Inflammatory macrophage (primary cell): ENCODE measurements around the gene GRAP2.

Experiments used
- DNase-seq, 2 donors: peaks; one replicate each; pipeline ENCODE4 v3.0.0-alpha.2; 2020 to 2022

GRAP2 gene

DNA sequence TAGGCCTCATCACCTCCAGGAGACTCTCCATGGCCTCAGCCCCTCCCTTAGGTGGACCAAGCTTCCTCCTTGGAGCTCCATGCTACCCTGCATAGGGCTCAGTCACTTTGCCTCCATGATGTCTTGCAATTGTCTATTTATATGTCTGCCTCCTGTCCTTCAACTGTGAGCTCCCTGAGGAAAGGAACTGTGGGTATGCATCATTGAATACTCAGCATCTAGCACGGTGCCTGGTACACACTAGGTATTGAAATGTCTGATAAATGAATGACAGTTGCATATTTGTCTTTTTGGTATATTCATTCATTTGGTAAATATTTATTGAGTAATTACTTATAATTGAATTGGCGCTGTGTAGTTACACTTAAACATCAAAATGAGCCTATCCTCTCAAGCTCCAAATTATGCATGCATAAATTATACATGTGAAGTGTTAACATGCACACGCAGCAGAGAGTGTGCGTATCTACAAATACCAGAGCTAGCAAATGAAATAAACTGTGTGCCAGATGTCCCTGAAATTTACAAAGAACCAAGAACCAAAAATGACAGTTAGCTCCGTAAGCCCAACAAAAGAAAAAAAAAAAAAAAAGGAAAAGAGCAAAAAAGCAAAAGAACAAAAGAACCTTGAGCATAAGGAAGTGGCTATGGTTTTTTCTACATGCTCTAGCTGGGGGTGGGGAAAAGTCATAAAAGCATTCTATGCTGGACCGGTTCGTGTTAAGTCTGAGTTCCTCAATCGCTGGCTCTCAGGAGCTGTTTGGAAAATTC, 25.2 kb downstream of the GRAP2 start:
- DNase-seq, result peak; percentile 17 to 26

DNA sequence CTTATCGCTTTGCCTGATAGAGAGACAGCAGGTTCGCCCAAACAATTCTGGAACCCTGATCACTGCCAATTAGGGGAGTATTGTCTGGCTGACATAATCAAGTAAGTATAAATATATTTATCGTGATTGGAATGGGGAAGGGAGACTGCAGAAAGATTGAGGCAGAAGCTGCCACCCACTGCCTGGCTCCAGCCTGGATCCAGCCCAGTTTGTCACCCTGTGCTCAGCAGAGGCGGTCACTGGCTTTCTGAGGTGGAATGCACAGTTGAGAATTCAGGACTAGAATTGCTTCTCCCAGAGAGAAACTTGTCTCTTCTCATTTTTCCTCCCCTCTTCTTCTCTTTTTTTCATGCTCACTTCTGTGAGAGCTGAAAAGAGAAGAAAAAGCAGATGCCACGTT, 25.9 kb downstream of the GRAP2 start:
- DNase-seq, result no peak

DNA sequence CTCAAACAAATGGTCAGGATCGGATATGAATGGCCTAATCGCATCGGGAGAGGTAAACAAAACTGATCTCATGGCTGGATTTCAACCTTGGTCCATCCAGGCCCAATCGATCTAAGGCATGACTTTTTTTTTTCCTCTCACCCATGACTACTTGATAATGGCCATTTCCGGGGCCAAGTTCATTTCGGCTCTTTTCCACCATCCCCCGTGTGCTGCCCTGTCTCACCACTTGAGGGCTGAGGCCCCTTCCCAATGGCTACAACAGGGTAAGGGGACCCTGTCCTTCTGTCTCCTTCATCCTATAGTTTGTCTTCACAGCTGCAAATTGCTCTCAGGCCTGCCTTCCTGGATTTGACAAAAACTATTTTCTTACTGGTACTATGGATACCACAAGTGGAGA, 26.7 kb downstream of the GRAP2 start:
- DNase-seq, result no peak

DNA sequence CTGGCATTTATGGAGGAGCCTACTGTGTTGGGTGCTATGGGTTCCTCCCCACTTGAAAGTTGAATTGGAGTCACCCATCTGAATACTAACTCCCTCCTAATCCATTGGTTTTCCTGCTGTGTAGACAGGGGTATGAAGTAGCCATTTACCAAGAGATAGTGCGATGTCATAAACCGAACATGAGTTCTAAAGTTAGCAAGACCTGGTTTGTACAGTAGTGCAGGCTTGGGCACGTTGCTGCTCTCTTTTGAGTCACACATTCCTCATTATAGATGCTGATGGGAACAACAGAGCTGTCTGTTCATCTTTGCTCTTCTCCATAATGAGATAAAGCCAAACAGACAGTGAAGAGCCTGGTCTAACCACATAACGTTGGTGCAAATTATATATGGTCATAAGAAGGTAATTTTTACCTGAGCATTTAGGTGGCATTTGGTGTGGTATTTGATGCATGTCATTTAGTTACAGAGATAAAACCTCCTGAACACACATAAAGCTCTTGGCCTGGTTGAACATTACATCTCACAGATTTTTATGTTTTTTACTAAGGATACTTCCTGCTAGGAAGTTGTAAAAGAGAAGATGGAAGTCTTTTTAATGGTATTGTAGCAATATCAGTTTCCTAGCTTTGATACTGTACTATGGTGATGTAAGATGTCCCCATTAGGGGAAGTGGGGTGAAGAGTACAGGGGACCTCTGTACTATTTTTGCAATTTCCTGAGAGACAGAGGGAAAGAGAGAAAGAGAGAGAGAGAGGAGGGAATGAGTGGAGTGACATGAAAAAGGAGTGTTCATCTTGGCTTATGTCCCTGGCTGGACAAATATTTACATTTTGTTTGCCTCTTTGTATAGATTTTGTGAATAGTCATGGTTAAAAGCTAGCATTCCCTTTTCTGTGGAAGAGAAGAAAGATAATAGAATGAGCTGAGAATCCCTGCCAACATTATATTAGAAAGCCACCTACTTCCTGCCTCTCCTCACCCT, 27.9 kb downstream of the GRAP2 start:
- DNase-seq, result peak in 1 of 2 donors; percentile 61

DNA sequence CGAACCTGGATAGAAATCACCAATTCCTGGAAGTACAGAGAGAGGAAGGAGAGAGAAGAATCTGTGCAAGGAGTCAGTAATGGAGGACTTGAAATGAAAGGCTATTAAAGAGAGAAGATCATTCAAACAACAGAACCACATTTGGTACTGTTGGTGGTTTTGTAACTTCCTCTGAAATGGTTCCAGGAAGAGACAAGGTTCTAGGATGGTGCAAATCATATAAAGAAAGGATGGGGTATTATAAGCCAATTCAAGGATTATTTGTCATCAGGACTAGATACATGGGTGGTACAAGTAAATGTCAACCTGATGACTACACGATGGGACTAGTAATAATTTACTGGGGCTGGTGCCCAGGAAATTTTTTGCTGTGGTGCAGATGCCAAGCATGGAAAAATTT, 30.4 kb downstream of the GRAP2 start:
- no peak for DNase-seq

DNA sequence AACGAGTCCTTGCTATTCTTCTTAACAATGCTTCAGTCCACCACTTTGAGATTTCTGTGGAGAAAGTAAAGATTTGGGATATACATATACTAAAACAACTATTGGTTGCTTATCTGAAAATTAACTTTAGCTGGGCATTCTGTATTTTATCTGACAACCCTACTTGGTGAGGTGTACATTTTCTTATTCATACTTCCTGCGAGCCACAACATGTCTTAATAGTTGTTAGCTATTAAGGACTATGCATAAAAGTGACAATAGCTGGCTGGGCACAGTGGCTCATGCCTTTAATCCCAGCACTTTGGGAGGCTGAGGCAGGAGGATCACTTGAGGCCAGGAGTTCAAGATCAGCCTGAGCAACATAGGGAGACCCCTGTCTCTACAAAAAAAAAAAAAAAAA, 31.3 kb downstream of the GRAP2 start:
- DNase-seq, result no peak

DNA sequence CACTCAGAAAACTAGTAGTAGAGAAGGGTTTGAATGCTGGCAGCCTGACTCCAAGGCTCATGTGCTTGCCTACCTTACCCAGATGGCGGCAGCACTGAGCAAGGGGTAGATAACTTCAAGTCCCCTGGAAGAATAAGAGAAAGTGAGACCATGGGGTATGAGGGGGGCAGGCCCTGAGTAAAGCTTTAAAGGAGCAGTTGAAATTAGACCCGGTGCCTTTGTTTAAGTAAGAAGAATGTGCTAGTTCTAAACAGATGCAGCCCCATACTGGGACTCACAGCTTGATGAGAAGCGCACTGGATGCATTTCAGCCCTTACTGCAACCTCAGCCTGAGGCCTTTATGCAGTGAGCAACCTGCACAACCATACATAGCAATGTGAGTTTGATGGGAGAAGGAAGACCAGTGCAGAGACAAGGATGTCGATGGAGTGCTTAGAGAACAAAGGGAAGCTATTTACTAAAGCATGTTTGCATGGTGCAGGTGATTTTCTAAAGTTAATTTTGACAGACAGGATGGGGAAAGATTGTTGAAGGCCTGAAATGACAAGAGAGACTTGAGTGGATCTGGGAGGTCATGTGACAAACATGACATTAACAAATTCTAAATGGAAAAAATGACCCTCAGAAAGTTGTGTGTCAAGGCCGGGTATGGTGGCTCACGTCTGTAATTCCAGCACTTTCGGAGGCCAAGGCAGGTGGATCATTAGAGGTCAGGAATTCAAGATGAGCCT, 32.2 kb downstream of the GRAP2 start:
- DNase-seq, result peak; percentile 32 to 46

DNA sequence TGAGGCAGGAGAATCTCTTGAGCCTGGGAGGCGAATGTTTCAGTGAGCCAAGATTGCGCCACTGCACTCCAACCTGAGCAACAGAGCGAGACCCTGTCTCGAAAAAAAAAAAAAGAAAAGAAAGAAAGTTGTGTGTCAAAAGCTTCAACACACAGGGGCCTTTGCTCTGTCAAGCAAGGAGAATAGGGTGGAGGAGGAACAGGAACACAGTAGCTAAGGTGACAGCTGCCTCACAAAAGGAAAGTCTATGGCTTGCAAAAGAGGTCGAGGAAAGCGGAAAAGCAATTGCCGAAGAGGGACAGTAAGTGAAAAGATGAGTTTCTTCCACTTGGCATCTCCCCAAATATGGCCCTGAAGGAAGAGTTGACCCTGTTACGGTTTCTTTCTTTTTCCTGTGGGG, 32.9 kb downstream of the GRAP2 start:
- DNase-seq, result no peak

DNA sequence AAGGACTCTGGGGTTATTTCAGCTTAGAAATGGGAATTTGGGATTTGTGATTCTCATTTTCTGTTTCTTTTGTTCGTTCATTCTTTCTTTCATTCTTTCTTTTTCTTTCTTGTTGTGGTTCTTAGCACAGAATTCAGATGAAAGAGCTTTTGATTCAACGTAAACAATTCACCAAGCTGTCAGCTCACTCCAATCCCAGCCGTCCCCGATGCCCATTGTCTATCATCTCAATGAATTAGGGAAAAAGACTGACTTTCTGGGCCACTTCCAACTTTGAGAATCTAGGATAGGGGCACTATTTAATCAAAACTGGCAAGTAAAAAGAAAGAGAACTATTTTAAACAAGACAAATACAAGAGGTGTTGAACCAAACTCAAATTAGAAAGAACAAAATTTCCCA, 34.2 kb downstream of the GRAP2 start:
- DNase-seq, result no peak

DNA sequence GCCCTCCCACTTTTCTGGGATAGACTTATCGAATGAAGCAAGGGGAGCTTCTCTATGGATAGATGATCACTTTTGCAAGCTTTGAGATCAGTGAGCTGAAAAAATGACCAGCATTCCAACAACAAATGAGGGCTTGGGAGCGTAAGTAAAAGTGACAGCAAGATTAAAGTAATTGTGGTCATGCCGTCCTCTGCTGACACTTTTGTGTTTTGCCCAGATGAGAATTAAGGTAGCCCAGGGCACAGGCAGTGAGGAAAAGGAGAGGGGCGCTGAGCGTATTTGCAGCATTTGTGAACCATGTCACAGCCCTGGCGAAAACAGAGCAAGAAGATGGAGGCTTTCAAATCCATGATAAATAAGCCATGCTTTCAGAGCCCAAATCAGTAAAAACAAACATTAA, 34.7 kb downstream of the GRAP2 start:
- DNase-seq, result no peak

DNA sequence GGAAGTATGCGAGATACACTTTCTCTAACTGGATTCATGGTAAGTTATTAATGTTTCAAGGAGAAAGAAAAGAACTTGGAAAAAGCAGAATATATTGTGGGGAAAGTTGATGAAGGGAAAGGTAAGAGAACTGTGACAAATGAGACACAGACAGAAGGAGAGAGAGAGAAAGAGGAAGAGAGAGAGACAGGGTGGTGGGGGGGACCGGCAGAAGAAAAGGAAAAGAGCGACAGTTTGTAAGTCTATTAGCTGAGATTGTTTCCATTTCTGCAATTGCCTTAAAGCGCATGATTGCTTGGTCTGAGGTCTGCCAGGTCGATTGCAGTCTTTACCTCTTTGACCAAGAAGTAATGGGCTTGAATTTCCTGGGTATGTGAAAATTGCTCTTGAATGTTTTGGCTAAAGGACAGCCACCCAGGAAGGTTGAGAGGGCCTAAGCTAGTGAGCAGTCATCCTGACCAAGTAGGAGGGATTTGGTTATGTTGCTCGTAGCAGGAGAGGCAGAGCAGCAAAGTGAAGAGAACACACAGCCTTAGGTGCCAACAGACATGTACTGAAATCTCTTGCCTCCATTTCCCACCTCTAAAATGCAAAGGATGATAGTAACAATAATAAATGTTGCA, 35.8 kb downstream of the GRAP2 start:
- no peak for DNase-seq

DNA sequence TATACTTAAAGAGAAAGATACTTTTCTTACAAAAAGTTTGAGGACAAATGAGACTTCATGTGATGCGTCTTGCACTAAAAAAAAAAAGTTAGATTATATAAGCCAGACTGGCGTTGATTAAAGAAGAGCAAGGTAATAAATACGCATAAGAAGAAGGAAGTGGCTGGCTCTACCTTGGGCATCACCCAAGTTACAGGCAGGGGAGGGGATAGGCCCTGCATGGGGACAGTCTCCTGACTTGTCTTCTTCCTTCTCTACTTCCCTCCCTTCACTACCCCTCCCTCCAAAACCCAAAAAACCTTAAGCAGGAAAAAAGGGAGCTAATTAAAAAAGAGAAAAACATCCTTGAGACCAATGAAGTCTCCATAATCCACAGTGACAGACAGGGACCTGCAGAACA, 37.0 kb downstream of the GRAP2 start:
- no peak for DNase-seq

DNA sequence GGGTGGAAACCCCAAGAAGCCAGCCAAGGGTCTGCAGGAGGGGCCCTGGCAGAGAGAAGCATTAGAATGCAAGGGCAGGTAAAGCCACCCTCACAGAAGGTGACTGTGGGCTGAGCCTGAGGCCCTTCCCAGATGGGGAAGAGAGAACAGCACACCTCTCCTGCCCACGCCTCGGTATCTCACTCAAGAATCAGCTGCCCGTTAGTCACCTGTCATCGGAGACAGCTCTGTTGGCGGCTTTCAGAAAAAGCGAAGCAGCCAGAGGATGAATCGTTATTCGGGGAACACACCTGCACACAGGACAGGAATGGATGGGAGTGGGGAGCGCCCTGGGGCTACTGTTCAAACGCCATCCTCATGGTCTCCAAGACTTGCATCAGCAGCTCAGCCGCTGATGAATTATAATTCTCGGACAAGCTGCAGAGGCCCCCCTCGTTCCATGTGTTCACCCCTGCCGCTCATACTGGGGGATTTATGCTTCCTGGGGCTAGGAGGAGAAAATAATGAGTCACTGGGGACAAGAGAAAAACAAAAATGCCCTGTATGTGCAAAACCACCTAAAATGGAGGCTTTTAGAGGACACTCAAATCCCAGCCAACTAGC, 37.7 kb downstream of the GRAP2 start:
- DNase-seq, result no peak

DNA sequence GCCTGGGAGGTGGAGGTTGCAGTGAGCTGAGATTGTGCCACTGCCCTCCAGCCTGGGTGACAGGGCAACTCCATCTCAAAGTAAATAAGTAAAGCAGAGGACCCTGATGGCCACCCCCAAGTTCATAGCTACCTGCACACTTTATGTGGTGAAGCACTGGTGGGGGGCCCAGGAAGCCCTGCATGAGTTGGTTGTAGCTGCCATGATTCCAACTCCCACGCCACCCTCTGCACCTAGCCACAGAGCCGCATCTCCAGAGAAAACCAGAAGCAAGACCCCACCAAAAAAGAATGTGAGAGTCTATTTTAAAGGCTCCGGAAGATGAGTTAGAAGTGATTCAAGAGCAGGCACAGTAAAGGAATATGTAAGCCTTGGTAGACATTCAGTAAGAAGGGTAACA, 38.9 kb downstream of the GRAP2 start:
- DNase-seq, result no peak

DNA sequence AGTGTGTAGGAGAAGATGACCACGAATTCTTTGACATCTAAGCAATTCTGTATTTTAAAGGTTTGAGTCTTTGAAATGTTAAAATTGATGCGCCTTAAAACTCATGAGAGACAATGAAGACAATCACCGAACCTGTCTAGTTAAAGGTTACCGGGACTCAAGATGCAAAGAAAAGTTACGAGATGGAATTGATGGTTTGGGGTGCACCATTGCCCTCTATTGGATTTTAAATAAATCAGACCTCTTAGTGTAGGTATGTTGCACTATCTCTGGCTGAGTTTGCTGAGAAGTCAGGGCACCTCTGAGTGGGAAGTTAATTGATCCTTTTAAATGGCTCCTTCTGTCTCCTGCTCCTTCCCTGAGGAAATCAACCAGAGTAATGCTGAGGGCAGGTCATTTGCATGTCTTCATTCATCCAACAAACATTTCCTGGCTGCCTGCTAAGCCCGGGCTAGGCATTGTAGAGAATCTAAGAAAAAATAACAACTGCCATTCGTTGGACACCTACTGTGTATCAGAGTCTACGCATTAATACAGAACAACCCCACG, 39.9 kb downstream of the GRAP2 start:
- no peak for DNase-seq

DNA sequence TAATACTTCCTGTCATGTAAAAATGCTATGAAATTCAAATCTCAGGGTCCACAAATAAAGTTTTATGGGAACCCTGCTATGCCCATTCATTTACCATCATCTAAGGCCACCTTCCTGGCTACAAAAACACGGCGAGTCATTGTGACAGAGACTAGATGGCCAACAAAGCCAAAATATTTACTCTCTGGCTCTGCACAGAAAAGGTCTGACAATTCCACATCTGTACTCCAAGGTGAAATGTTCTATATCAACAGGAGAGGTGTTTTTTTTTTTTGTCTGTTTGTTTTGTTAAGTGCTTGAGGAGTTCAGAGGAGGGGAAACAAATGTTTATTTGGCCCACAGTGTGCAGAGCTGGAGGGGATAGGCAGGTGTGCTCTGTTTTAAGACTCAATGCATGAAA, 40.7 kb downstream of the GRAP2 start:
- DNase-seq, result no peak

DNA sequence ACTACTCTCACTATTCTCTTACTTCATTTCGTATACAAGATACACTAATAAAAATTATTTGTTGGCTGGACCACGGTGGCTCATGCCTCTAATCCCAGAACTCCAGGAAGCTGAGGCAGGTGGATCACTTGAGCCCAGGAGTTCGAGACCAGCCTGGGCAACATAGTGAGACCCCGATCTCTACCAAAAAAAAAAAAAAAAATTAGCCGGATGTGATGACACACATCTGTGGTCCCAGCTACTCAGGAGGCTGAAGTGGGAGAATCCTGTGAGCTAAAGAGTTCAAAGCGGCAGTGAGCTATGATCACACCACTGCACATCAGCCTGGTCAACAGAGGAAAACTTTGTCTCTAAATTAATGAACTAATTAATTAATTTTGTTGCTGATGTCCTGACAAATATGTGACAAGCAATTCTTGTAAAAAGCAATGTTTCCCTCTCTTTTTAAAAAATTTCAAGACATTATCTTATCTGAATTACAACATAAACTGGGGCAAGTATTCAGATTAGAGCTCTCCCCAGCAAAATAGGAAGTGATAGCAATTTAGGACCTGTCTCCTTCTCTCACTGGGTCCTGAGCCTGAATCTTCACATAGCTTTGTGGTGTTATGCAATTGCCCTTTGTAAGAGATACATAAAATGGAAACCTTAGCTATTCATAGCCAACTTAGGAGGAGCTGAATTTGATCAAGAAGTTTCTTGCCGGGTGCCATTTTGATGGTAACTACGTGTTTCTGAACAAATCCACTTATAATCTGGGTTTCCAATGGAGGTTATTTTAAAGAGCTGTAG, 41.8 kb downstream of the GRAP2 start:
- DNase-seq, result peak; percentile 16 to 29

DNA sequence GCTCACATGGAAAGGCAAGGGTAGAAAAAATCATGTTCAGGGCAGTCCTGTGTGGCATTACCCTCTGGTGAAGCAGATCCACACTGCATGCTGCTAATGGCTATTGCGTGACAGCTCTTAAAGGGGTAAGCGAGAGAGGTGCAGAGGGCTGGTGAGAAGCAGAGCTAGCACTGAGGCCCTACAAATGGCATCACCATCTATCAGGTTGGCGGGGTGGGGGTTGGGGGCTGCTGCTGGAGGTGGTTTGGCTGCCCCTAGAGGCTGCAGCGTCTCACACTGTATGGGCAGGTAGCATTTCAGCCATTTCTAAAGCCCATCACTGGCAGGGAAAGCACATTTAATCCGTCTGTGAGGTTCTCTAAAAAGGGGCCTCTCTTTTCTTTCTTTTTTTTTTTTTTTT, 42.5 kb downstream of the GRAP2 start:
- DNase-seq, result no peak

DNA sequence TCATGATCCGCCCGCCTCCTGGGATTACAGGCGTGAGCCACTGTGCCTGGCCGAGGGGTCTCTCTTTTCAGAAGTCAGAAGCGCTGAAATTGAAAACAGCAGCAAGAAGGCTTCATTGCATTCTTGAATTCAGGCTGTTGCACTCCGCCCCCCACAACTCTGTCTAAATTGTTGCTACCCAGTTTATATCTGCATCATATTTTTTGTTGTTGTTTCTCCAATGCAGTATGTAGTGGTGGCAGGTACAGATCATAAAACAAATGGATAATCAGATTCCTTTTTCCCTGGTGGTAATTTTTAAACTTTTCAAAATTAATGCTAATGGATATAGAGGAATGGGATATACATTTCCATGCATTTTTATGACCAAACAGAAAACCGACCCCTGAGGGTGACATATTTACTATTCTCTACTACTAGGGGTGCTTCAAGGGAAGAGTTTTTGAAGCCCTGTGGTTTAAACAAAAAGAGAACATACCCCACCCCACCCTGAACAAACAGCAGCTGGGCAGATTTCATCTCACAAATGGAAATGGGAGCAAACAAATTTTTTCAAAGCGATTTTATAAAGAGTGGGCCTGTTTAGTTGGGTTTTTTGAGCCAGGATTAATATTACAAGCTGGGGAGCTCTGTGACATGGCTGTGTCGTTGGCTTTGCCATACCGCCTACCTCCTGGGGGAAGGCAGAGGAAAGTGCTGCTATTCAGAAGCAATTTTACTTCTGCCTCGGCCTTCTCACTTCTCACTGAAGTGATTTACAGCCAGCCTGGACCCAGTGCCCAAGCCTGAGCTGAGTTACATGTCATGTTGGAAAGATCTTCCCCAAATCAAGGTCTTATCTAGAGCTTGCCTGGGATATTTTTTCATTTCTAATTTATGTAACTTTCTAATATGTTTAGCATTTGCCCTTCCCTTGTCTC, 43.3 kb downstream of the GRAP2 start:
- DNase-seq, result no peak

DNA sequence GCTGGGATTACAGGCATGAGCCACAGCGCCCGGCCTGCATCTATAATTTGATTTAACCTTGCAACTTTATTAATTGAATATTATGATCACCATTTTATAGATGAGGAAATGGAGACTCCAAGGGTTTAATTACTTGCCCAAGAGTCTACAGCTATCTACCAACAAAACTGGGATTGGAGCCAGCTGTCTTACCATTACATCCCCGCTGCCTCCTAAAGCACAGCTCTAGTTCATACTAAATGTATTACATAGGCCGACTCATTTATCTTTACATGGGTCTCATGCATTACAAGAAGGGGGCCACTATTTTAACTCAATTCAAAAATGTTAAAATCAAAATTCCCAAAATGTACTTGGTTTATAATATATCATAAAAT, 45.2 kb downstream of the GRAP2 start:
- DNase-seq, result no peak
